ENCODE data around the gene TNF.

Gene TNF

GRCh38 chr6:31573239-31574105, 1.9 kb upstream of the TNF start:
- no peak for DNase-seq

GRCh38 chr6:31574106-31575061, 981 bp upstream of the TNF start:
- DNase-seq, result no peak

- no peak for DNase-seq
Observed at GRCh38 chr6:31575952-31576685, 754 bp downstream of the TNF start.

GRCh38 chr6:31576897-31577578, 1.7 kb downstream of the TNF start:
- no peak for DNase-seq

GRCh38 chr6:31577579-31577966, 2.2 kb downstream of the TNF start:
- DNase-seq, result no peak

GRCh38 chr6:31578184-31579118, 3.1 kb downstream of the TNF start:
- no peak for DNase-seq

GRCh38 chr6:31579119-31579505, 3.7 kb downstream of the TNF start:
- no peak for DNase-seq

- DNase-seq, result no peak
Observed at GRCh38 chr6:31579546-31580437, 4.4 kb downstream of the TNF start.

GRCh38 chr6:31580438-31580740, 5.0 kb downstream of the TNF start:
- DNase-seq, result no peak

GRCh38 chr6:31580807-31581433, 5.6 kb downstream of the TNF start:
- DNase-seq, result peak; percentile 35

GRCh38 chr6:31581434-31582229, 6.3 kb downstream of the TNF start:
- no peak for DNase-seq

- DNase-seq, result no peak
Observed at GRCh38 chr6:31582230-31582643, 6.9 kb downstream of the TNF start, which contains the start of gene LTB. TSS of gene LTB (minus strand) at chr6:31582424. CDS start at chr6:31582417, 7 bp downstream.

GRCh38 chr6:31585491-31585890, 10.1 kb downstream of the TNF start:
- DNase-seq, result no peak

- DNase-seq, result no peak
Observed at GRCh38 chr6:31586008-31586407, 10.6 kb downstream of the TNF start, which contains the start of gene LST1. TSS of gene LST1 (plus strand) at chr6:31586277. CDS start at chr6:31587300, 1,023 bp downstream.

GRCh38 chr6:31586599-31587281, 11.4 kb downstream of the TNF start:
- no peak for DNase-seq

- DNase-seq, result no peak
Observed at GRCh38 chr6:31587791-31588777, 12.7 kb downstream of the TNF start.

Data from NCI-H510A (cell line).